GM12801 (cell line): ENCODE data around the gene ITGAE.

Source experiments
- CTCF ChIP-seq: IDR thresholded peaks from one replicate; pipeline ENCODE4 v1.5.1; 2011; ENCODE audit warnings: control low read depth; ENCODE audit not compliant: insufficient read length; ENCODE audit errors: extremely low read depth

The ITGAE gene

GRCh38 chr17:3814361-3814760 lies 13.4 kb upstream of the ITGAE start:
- TF ChIP-seq CTCF, result no peak

GRCh38 chr17:3813171-3813570 lies 12.2 kb upstream of the ITGAE start:
- no peak for TF ChIP-seq CTCF

- no peak for TF ChIP-seq CTCF
These were observed 11.8 kb upstream of the ITGAE start for GRCh38 chr17:3812771-3813170.

GRCh38 chr17:3812284-3812683 lies 11.3 kb upstream of the ITGAE start:
- TF ChIP-seq CTCF, result no peak

- no peak for TF ChIP-seq CTCF
These were observed 9.0 kb upstream of the ITGAE start for GRCh38 chr17:3810019-3810418.

- no peak for TF ChIP-seq CTCF
These were observed 8.1 kb upstream of the ITGAE start for GRCh38 chr17:3809135-3809534.

GRCh38 chr17:3808701-3809100 lies 7.7 kb upstream of the ITGAE start:
- no peak for TF ChIP-seq CTCF

GRCh38 chr17:3805581-3805980 lies 4.6 kb upstream of the ITGAE start:
- TF ChIP-seq CTCF, result no peak
